GM12878 (cell line): ENCODE data around the gene ADCY9. TPM values are rescaled to one million over a fixed set of nuclear protein-coding genes. Genes with fewer than 3 reads are reported as not detected.

Experiments
- ATAC-seq: fragments of 200-7000 bp; cut with Tn5 transposase; 3 replicates; pipeline ENCODE4 v1.9.1; 2020; ENCODE audit warnings: mild to moderate bottlenecking, moderate library complexity
- BruUV-seq: library from RNA; stranded (reverse); fragments of 400-500 nt; replicated peaks from 2 replicates; lab custom pipeline; 2021; lab: Mats Ljungman, UMichigan
- CTCF ChIA-PET: fragments of 300-600 bp; sonication (Branson Sonifier 250); formaldehyde crosslinking; extraction: SDS; loops from one replicate; lab custom pipeline; 2021; ENCODE audit warnings: inconsistent platforms; lab: Yijun Ruan, JAX
- POLR2A ChIA-PET: fragments of 350-600 bp; formaldehyde crosslinking; extraction: SDS; loops from one replicate; lab custom pipeline; 2021; ENCODE audit warnings: inconsistent platforms; lab: Charles Lee
- RAD21 ChIA-PET: fragments of 300-600 bp; sonication (Branson Sonifier 250); formaldehyde crosslinking; loops from one replicate; lab custom pipeline; 2023; ENCODE audit warnings: antibody characterized with exemption; ENCODE audit not compliant: unreplicated experiment; lab: Charles Lee
- SMC1A ChIA-PET: fragments of 300-600 bp; sonication (Branson Sonifier 250); formaldehyde crosslinking; loops from one replicate; lab custom pipeline; 2023; ENCODE audit not compliant: unreplicated experiment, uncharacterized antibody; lab: Charles Lee
- DNase-seq: peaks from one replicate; pipeline ENCODE4 v3.0.0-alpha.2; 2011; ENCODE audit warnings: low read depth, low spot score
- FAIRE-seq: peaks from 3 replicates; lab custom pipeline; 2011; peaks lifted over from hg19 to GRCh38; lab: Jason Lieb, UNC
- H2AFZ ChIP-seq: 2 replicates; pipeline ENCODE4 v1.6.0; 2011; ENCODE audit warnings: low read depth, low read length, control low read depth; ENCODE audit not compliant: control insufficient read depth
- H3K27ac ChIP-seq: 2 replicates; pipeline ENCODE4 v1.5.1; 2011; ENCODE audit warnings: control low read depth; ENCODE audit not compliant: control insufficient read depth, insufficient read depth
- H3K27me3 ChIP-seq, 2 experiments: replicated peaks in 1 of 2; 2 replicates each; pipeline versions ENCODE4 v1.6.0 to v1.6.1; 2011; ENCODE audit warnings: low read length in 1 of 2; ENCODE audit not compliant: control insufficient read depth in 2 of 2, insufficient read depth in 2 of 2
- H3K36me3 ChIP-seq, 2 experiments: 2 replicates each; pipeline ENCODE4 v1.5.1; 2011; ENCODE audit warnings: low read length in 1 of 2; ENCODE audit not compliant: control insufficient read depth in 2 of 2, insufficient read depth in 2 of 2
- H3K4me1 ChIP-seq: 2 replicates; pipeline ENCODE4 v1.6.1; 2011; ENCODE audit warnings: mild to moderate bottlenecking, low read length, moderate library complexity, mixed read lengths; ENCODE audit not compliant: control insufficient read depth, insufficient read depth
- H3K4me2 ChIP-seq: 2 replicates; pipeline ENCODE4 v1.6.0; 2011; ENCODE audit warnings: control low read depth; ENCODE audit not compliant: control insufficient read depth, insufficient read depth
- H3K4me3 ChIP-seq: fragments of 200-600 bp; sonication (generic); 2 replicates; pipeline ENCODE4 v1.5.1; 2016
- H3K79me2 ChIP-seq: 2 replicates; pipeline ENCODE4 v1.6.0; 2011; ENCODE audit warnings: low read length; ENCODE audit not compliant: control insufficient read depth, insufficient read depth
- H3K9ac ChIP-seq: 2 replicates; pipeline ENCODE4 v1.8.0; 2011; ENCODE audit warnings: low read length, control low read depth, mixed read lengths; ENCODE audit not compliant: control insufficient read depth, insufficient read depth
- H3K9me3 ChIP-seq: replicated peaks from 3 replicates; pipeline ENCODE4 v1.5.1; 2011; ENCODE audit warnings: mild to moderate bottlenecking, low read length; ENCODE audit not compliant: control insufficient read depth, insufficient read depth
- H4K20me1 ChIP-seq: 2 replicates; pipeline ENCODE4 v1.6.0; 2011; ENCODE audit not compliant: control insufficient read depth, insufficient read depth
- ATF7 ChIP-seq: fragments of 450-650 bp; IDR thresholded peaks from 2 replicates; pipeline ENCODE4 v1.6.1; 2016; ENCODE audit warnings: low read depth, mild to moderate bottlenecking
- EED ChIP-seq: sonication (generic); IDR thresholded peaks from 2 replicates; pipeline ENCODE4 v1.6.1; 2016; ENCODE audit warnings: antibody characterized with exemption, low read depth
- HCFC1 ChIP-seq: fragments of 150-350 bp; IDR thresholded peaks from 2 replicates; pipeline ENCODE4 v1.6.1; 2014; ENCODE audit warnings: low read length
- IKZF2 ChIP-seq, 2 experiments: fragments of 450-650 bp; IDR thresholded peaks; 2 replicates each; pipeline ENCODE4 v1.6.1; 2017; ENCODE audit warnings: mild to moderate bottlenecking in 2 of 2, moderate library complexity in 2 of 2
- REST ChIP-seq: IDR thresholded peaks from 2 replicates; pipeline ENCODE4 v1.6.1; 2012; ENCODE audit warnings: mild to moderate bottlenecking, low read depth, low read length
- SMAD1 ChIP-seq: fragments of 450-650 bp; IDR thresholded peaks from 2 replicates; pipeline ENCODE4 v1.6.1; 2018; ENCODE audit warnings: mild to moderate bottlenecking, low read depth; ENCODE audit not compliant: partially characterized antibody
- SUPT20H ChIP-seq: IDR thresholded peaks from 2 replicates; pipeline ENCODE4 v1.6.1; 2011; ENCODE audit warnings: low read depth, mild to moderate bottlenecking, low read length, moderate library complexity, borderline replicate concordance; ENCODE audit not compliant: control insufficient read depth
- TBL1XR1 ChIP-seq: IDR thresholded peaks from 2 replicates; pipeline ENCODE4 v1.6.1; 2012; ENCODE audit warnings: low read depth, low read length, improper control_type of control experiment
- WGBS: methylation state at CpG from one replicate; pipeline ENCODE4 v1.1.6; 2016; ENCODE audit warnings: low lambda C conversion rate; ENCODE audit not compliant: insufficient replicate concordance, insufficient coverage; ENCODE audit errors: missing lambda C conversion rate; 5-methylcytosine and 5-hydroxymethylcytosine counted together
- in situ Hi-C: fragments of 300-500 bp; cut with MboI; formaldehyde crosslinking; loops from 9 replicates; pipeline ENCODE4 v1.14.3; 2018; ENCODE audit warnings: mixed read lengths
- intact Hi-C: fragments of 100-400 bp; cut with micrococcal nuclease; formaldehyde crosslinking; loops from one replicate; pipeline ENCODE4 v1.14.2; 2022; ENCODE audit not compliant: unreplicated experiment
- polyA plus RNA-seq, 11 experiments: library from polyadenylated mRNA; depleted of rRNA in 4 of 11; unstranded in 6 of 11; stranded (reverse) in 5 of 11; fragments of >200 nt; fragmentation: Nextera tagmentation in 4 of 11; fragmentation: Illumina TruSeq in 1 of 11; extraction: Ambion mirVana in 4 of 11; extraction: Trizol in 1 of 11; gene quantifications; 1 replicate in 1 of 11; 2 replicates in 10 of 11; pipeline versions ENCODE4 v1.2.1 to v1.2.3, GENCODE V29; 2011 to 2016; ENCODE audit warnings: inconsistent platforms in 2 of 11, missing spikeins in 2 of 11, low read depth in 1 of 11
- total RNA-seq, 4 experiments: library from RNA; depleted of rRNA in 3 of 4; stranded (reverse); fragments of >200 nt in 3 of 4; fragmentation: Illumina TruSeq in 1 of 4; extraction: Trizol in 1 of 4; gene quantifications; 2 replicates each; pipeline versions ENCODE4 v1.2.1 to v1.2.3, GENCODE V29; 2013 to 2021

ADCY9 gene
- total and polyA plus RNA-seq, 10 of the 15 experiments (the other 5 are each of a cell fraction or from before 2014, with no cell fraction given): 0.09 to 0.41 (median 0.15) TPM; not detected in 3

- TF ChIP-seq REST (no peak), TBL1XR1 (no peak)
These were observed 24.8 kb downstream of the ADCY9 start (continued) for GRCh38 chr16:4091240-4092012.

- Histone ChIP-seq H3K27ac (no peak overlapping the region), H2AFZ (no peak overlapping the region), H3K27me3 (no peaks in the 10 kb centered on the region), H3K36me3 (no peaks in the 10 kb centered on the region), H3K9me3 (no peaks in the 10 kb centered on the region), H3K4me3 (no peak overlapping the region), H3K4me2 (no peak overlapping the region), H3K79me2 (no peaks in the 10 kb centered on the region), H4K20me1 (no peaks in the 10 kb centered on the region), H3K4me1 (no peaks in the 10 kb centered on the region), H3K9ac (no peak overlapping the region)
- intact Hi-C loops (no loop called here), in situ Hi-C loops (no loop called here)
- FAIRE-seq: no peak
- BruUV-seq: no TSS peak
- ChIA-PET CTCF (no interaction called here), POLR2A (interaction anchor here (0.6 kb wide), 1 partner anchor 57 kb away, joined by 3 read pairs; no protein-coding TSS in a partner anchor), RAD21 (no interaction called here), SMC1A (interaction anchor here (1.1 kb wide), 1 partner anchor 9 kb away, joined by 3 read pairs; no protein-coding TSS in a partner anchor)
- no peak for ATAC-seq
- 34% methylated on average over 12 of the region's 12 CpGs for WGBS
- DNase-seq: no peak
- TF ChIP-seq HCFC1 (no peak), SUPT20H (no peak), ATF7 (no peak), SMAD1 (no peak), EED (no peak), IKZF2 (IDR thresholded peaks at IDR 0.05) (no peak)
These were observed 25.8 kb downstream of the ADCY9 start for GRCh38 chr16:4090351-4090851.
